SK-N-SH (cell line): ENCODE measurements around the gene CEACAM1. TPM values are rescaled to one million over a fixed set of nuclear protein-coding genes. Genes with fewer than 3 reads are reported as not detected.
"Not testable (repeated sequence)": the region's sequence is repeated elsewhere in the genome, so short reads cannot be mapped to it uniquely, and the experiment has no call there.

Source experiments
- CTCF ChIA-PET: fragments of 300-600, 350-600 bp; formaldehyde crosslinking; extraction: SDS; loops from one replicate; lab custom pipeline; 2021; lab: Yijun Ruan, JAX
- POLR2A ChIA-PET: fragments of 350-600 bp; sonication (Branson Sonifier 250); formaldehyde crosslinking; extraction: SDS; loops from one replicate; lab custom pipeline; 2020; ENCODE audit warnings: antibody characterized with exemption, inconsistent platforms; lab: Yijun Ruan, JAX
- DNase-seq: peaks from one replicate; pipeline ENCODE4 v3.0.0; 2012
- H2AFZ ChIP-seq: fragments of 200-600 bp; sonication (generic); 2 replicates; pipeline ENCODE4 v1.8.1; 2016; ENCODE audit warnings: antibody characterized with exemption, mild to moderate bottlenecking, low read depth
- H3F3A ChIP-seq: fragments of 200-600 bp; sonication (generic); replicated peaks from 2 replicates; pipeline ENCODE3; 2016; ENCODE audit warnings: antibody characterized with exemption, mild to moderate bottlenecking; ENCODE audit not compliant: insufficient read depth
- H3K27ac ChIP-seq, 2 experiments: fragments of 200-500 bp in 1 of 2; fragments of 200-600 bp in 1 of 2; sonication (Bioruptor generic) in 1 of 2; sonication (generic), shearing (Covaris generic) in 1 of 2; 2 replicates each; pipeline versions ENCODE4 v1.5.1 to v1.6.1; 2014 to 2016; ENCODE audit warnings: low read depth in 2 of 2, inconsistent platforms in 1 of 2, low read length in 1 of 2, mild to moderate bottlenecking in 1 of 2, mixed read lengths in 1 of 2
- H3K27me3 ChIP-seq: fragments of 200-600 bp; sonication (generic), shearing (Covaris generic); 2 replicates; pipeline ENCODE4 v1.6.1; 2016; ENCODE audit warnings: mixed run types; ENCODE audit not compliant: insufficient read depth
- H3K36me3 ChIP-seq, 2 experiments: fragments of 200-500 bp in 1 of 2; fragments of 200-600 bp in 1 of 2; sonication (Bioruptor generic) in 1 of 2; sonication (generic) in 1 of 2; replicated peaks in 1 of 2; 2 replicates each; pipeline versions ENCODE3 to v1.5.1; 2014 to 2016; ENCODE audit warnings: low read length in 1 of 2, mild to moderate bottlenecking in 1 of 2; ENCODE audit not compliant: insufficient read depth in 2 of 2, control insufficient read depth in 1 of 2
- H3K4me1 ChIP-seq, 2 experiments: fragments of 200-500 bp in 1 of 2; fragments of 200-600 bp in 1 of 2; sonication (Bioruptor generic) in 1 of 2; sonication (generic), shearing (Covaris generic) in 1 of 2; 2 replicates each; pipeline versions ENCODE4 v1.5.1 to v1.6.1; 2014 to 2016; ENCODE audit warnings: low read depth in 1 of 2, low read length in 1 of 2, mixed run types in 1 of 2; ENCODE audit not compliant: insufficient read depth in 2 of 2, control insufficient read depth in 1 of 2
- H3K4me2 ChIP-seq: fragments of 200-600 bp; sonication (generic), shearing (Covaris generic); 2 replicates; pipeline ENCODE4 v1.6.1; 2017; ENCODE audit warnings: mixed run types
- H3K4me3 ChIP-seq, 2 experiments: fragments of 200-500 bp in 1 of 2; fragments of 200-600 bp in 1 of 2; sonication (Bioruptor generic) in 1 of 2; sonication (generic), shearing (Covaris generic) in 1 of 2; 2 replicates each; pipeline versions ENCODE4 v1.5.1 to v1.8.1; 2014 to 2016; ENCODE audit warnings: low read depth in 2 of 2, inconsistent platforms in 1 of 2, low read length in 1 of 2, mild to moderate bottlenecking in 1 of 2, mixed read lengths in 1 of 2, moderate library complexity in 1 of 2
- H3K79me2 ChIP-seq: fragments of 200-600 bp; sonication (generic); 2 replicates; pipeline ENCODE4 v1.8.1; 2017; ENCODE audit warnings: mild to moderate bottlenecking; ENCODE audit not compliant: insufficient read depth
- H3K9ac ChIP-seq: fragments of 200-600 bp; sonication (generic); 2 replicates; pipeline ENCODE4 v1.6.1; 2017; ENCODE audit warnings: mixed run types
- H3K9me2 ChIP-seq: fragments of 200-600 bp; sonication (generic); 2 replicates; pipeline ENCODE4 v1.6.1; 2017; ENCODE audit warnings: mixed run types
- H3K9me3 ChIP-seq: fragments of 200-600 bp; sonication (generic); 2 replicates; pipeline ENCODE4 v1.6.1; 2017; ENCODE audit warnings: mixed run types, mild to moderate bottlenecking, moderate library complexity
- H4K20me1 ChIP-seq: fragments of 200-600 bp; sonication (generic); 2 replicates; pipeline ENCODE4 v1.6.1; 2017; ENCODE audit warnings: mild to moderate bottlenecking, mixed run types; ENCODE audit not compliant: insufficient read depth
- ELF1 ChIP-seq: IDR thresholded peaks from 2 replicates; pipeline ENCODE4 v1.4.0; 2012
- GATA2 ChIP-seq: sonication (generic); formaldehyde crosslinking; IDR thresholded peaks from 2 replicates; pipeline ENCODE4 v1.5.0; 2020; ENCODE audit warnings: mild to moderate bottlenecking, missing genetic modification reagents
- RAD21 ChIP-seq: IDR thresholded peaks from 2 replicates; pipeline ENCODE4 v1.6.1; 2012; ENCODE audit warnings: mild to moderate bottlenecking, low read length
- TAF1 ChIP-seq: IDR thresholded peaks from 2 replicates; pipeline ENCODE4 v1.6.1; 2012; ENCODE audit warnings: low read depth, mild to moderate bottlenecking, low read length, moderate library complexity, borderline replicate concordance
- TEAD4 ChIP-seq: IDR thresholded peaks from 2 replicates; pipeline ENCODE4 v1.4.0; 2012; ENCODE audit warnings: mild to moderate bottlenecking, borderline replicate concordance; ENCODE audit not compliant: insufficient read depth
- WGBS: methylation state at CpG from one replicate; pipeline ENCODE4 v1.1.6; 2017; ENCODE audit warnings: low lambda C conversion rate; 5-methylcytosine and 5-hydroxymethylcytosine counted together
- polyA plus RNA-seq, 3 experiments: library from polyadenylated mRNA; depleted of rRNA; stranded (reverse); fragments of >200 nt; gene quantifications; 2 replicates each; pipeline ENCODE4 v1.2.3, GENCODE V29; 2012

The CEACAM1 gene
- polyA plus RNA-seq, 1 of the 3 experiments (the other 2 are of a cell fraction) = 0.53 TPM

DNA sequence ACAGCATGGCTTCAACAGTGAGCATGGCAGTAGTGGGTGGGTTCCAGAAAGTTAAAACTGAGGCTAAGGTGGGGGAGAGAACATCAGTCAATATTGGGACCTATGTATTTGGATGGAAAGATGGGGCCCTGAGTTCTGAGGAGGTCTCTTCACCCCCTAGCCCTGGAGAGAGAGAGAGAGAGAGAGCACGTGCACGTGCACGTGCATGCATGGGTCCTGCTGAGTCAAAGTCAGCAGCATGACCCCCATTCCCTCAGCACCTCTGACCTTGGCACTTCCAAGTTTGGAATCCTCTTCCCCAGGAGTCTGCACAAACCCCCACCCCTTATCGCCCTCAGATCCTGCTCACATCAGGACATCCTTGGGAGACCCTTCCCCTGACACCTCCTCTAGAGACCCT, 32.5 kb upstream of the CEACAM1 start (continued):
- TF ChIP-seq TAF1 (no peak), RAD21 (no peak)

DNA sequence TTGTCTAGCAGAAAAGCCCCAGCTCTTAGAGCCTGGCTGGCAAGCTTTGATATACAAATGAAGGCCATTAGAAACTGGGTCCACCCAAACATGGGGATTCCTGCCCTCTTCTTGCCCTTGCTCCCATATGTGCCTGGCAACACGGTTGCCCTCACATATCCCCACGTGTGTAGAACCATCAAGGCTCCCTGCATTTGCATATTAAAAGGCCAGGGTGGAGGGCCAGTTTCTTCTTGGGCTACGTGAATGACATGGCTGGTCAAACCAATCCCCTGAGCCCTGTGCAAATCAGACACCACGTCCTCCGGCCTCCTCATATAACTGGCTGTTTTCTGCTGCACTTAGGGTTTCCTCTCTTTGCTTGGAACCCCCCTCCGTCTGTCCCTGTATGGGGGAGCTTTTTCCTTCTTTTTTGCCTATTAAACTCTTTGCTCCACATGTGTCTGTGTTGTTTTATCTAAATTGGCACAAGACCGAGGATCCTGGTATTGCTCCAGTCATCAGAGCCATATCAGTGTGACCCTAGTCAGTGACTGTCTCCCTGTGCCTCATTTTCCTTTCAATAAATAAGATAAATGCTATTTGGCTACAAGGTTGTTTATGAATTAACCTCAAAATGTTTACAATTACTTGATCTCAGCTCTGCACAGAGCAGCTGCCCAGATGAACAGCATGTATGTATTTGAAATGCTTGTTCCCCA, 30.3 kb upstream of the CEACAM1 start:
- Histone ChIP-seq H3K9ac (no peak overlapping the region), H3K9me2 (no peaks in the 10 kb centered on the region), H3K36me3 (no peaks in the 10 kb centered on the region), H3K27me3 (peaks cover 17% of the 10 kb centered on the region; the same call in 1 of the 2 replicates), H3K4me1 (no peaks in the 10 kb centered on the region), H3K27ac (no peak overlapping the region), H3K79me2 (no peaks in the 10 kb centered on the region), H2AFZ (no peak overlapping the region), H3K4me2 (no peak overlapping the region), H3F3A (no peaks in the 10 kb centered on the region), H3K9me3 (no peaks in the 10 kb centered on the region), H3K4me3 (no peak overlapping the region), H4K20me1 (no peaks in the 10 kb centered on the region)
- TF ChIP-seq ELF1 = no peak
- POLR2A ChIA-PET = no interaction called here
- WGBS = 34% methylated on average over 5 of the region's 7 CpGs
- no peak for DNase-seq
- CTCF ChIA-PET = interaction anchor here (0.7 to 1.1 kb wide), 2 partner anchors 14 to 23 kb away, joined by 3 read pairs; no protein-coding TSS in a partner anchor

DNA sequence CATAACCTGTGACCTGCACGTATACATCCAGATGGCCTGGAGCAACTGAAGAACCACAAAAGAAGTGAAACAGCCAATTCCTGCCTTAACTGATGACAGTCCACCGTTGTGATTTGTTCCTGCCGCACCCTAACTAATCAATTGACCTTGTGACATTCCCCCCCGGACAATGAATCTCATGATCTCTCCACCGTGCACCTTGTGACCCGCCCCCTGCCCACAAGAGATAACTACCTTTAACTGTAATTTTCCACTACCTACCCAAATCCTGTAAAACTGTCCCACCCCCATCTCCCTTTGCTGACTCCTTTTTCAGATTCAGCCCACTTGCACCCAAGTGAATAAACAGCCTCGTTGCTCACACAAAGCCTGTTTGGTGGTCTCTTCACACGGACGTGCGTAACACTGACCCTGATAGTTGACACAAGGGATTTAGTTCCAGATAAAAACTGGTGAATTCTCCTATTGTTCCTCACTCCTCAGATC, 29.1 kb upstream of the CEACAM1 start:
- WGBS = 46% methylated on average over 10 of the region's 10 CpGs
- H3K9ac ChIP-seq, H3K36me3 ChIP-seq, H3F3A ChIP-seq, H4K20me1 ChIP-seq, H3K4me2 ChIP-seq, H3K9me2 ChIP-seq, DNase-seq, H2AFZ ChIP-seq, H3K4me3 ChIP-seq, H3K4me1 ChIP-seq, H3K27ac ChIP-seq, POLR2A ChIA-PET, H3K9me3 ChIP-seq, H3K79me2 ChIP-seq, CTCF ChIA-PET: not testable (repeated sequence)
- peaks cover 13% of the 10 kb centered on the region; the same call in 1 of the 2 replicates for H3K27me3 ChIP-seq

DNA sequence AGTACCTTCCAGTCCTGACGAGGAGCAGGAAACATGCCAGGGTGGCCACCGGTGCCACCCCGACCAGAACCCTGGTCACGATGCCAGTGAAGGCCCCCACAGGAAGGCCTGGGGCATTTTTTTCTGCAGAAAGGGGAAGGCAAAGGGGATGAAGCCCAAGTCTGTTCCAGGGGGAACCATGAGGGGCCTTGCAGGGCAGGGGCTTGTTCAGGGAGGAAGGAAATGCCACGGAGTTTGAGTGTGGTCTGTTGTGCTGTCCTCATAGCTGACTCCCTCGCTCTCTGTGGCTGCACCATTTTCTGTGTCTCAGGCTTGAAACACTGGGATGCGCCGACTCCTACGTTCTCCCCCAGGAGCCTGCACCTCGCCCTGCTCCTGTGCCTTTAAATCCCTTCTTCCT, 27.5 kb upstream of the CEACAM1 start:
- H3K27me3 ChIP-seq = peaks cover 7% of the 10 kb centered on the region; the same call in 1 of the 2 replicates
- no peak for DNase-seq
- TF ChIP-seq GATA2 (CRISPR knock-in tag) = no peak
- no peak for TF ChIP-seq TEAD4
- no peaks in the 10 kb centered on the region for H3K79me2 ChIP-seq
- no peaks in the 10 kb centered on the region for H3F3A ChIP-seq
- no peak overlapping the region for H2AFZ ChIP-seq
- H3K4me2 ChIP-seq = no peak overlapping the region
- H3K9ac ChIP-seq = no peak overlapping the region
- H4K20me1 ChIP-seq = no peaks in the 10 kb centered on the region
- H3K9me2 ChIP-seq = no peaks in the 10 kb centered on the region
- ChIA-PET POLR2A (no interaction called here), CTCF (interaction anchor here (1.7 kb wide), 1 partner anchor 41 kb away, joined by 9 read pairs; no protein-coding TSS in a partner anchor)
- H3K36me3 ChIP-seq = no peaks in the 10 kb centered on the region
- no peaks in the 10 kb centered on the region for H3K9me3 ChIP-seq
- H3K27ac ChIP-seq = no peak overlapping the region
- H3K4me3 ChIP-seq = no peak overlapping the region
- H3K4me1 ChIP-seq = no peaks in the 10 kb centered on the region
- 54% methylated on average over 10 of the region's 10 CpGs for WGBS
